Activated CD4-positive, alpha-beta memory T cell treated with anti-CD3 and anti-CD28 coated beads for 36 hours (primary cell): Measurements from ENCODE around the gene RPS25. TPM values are rescaled to one million over a fixed set of nuclear protein-coding genes. Genes with fewer than 3 reads are reported as not detected.

Experiments
- microRNA-seq: library from miRNA; unstranded; fragments of <30 nt; microRNA quantifications from one replicate; pipeline ENCODE4 v1.2.0, GENCODE V29; 2022; ENCODE audit warnings: borderline number of aligned reads, borderline microRNAs expressed, borderline replicate concordance
- total RNA-seq, 2 experiments: library from RNA; stranded (reverse); gene quantifications; one replicate each; pipeline ENCODE4 v1.2.3, GENCODE V29; 2021

Gene RPS25
- total RNA-seq, 2 experiments from 2014 or later = 1,852 to 1,922 TPM

Small RNA genes lying within 50 kb of the gene (microRNA-seq; reads per million reads assigned to microRNA genes)
- gene MIR3656 = not detected

Other genes with a start within 250 kb of the RPS25 start
- gene DDX6, start 227.2 kb downstream of the RPS25 start, total RNA-seq = 100 to 1,000 TPM; 175 to 180 TPM
- 10 to 100 TPM; 28.0 to 28.3 TPM for gene CXCR5, start 134.5 kb downstream of the RPS25 start, total RNA-seq
- 10 to 100 TPM; 28.2 to 31.8 TPM for gene BCL9L, start 92.4 kb downstream of the RPS25 start, total RNA-seq
- gene UPK2, start 62.0 kb downstream of the RPS25 start, total RNA-seq = not detected
- gene FOXR1, start 46.6 kb downstream of the RPS25 start, total RNA-seq = not detected
- 10 to 100 TPM; 21.4 to 22.3 TPM for gene CENATAC, start 20.2 kb downstream of the RPS25 start, total RNA-seq
- 10 to 100 TPM; 86.4 to 87.8 TPM for gene TRAPPC4, start 423 bp upstream of the RPS25 start, total RNA-seq
- 10 to 100 TPM; 33.4 to 37.0 TPM for gene SLC37A4, start 12.5 kb upstream of the RPS25 start, total RNA-seq
- gene HYOU1, start 38.9 kb upstream of the RPS25 start, total RNA-seq = 100 to 1,000 TPM; 127 to 136 TPM
- gene VPS11, start 49.5 kb upstream of the RPS25 start, total RNA-seq = 10 to 100 TPM; 19.2 to 21.1 TPM
- 10 to 100 TPM; 31.2 to 33.8 TPM for gene HMBS, start 66.5 kb upstream of the RPS25 start, total RNA-seq
- gene DPAGT1, start 83.5 kb upstream of the RPS25 start, total RNA-seq = 10 to 100 TPM; 64.4 to 66.9 TPM
- 10 to 100 TPM; 23.6 to 25.2 TPM for gene C2CD2L, start 89.0 kb upstream of the RPS25 start, total RNA-seq
- gene HINFP, start 103.2 kb upstream of the RPS25 start, total RNA-seq = 10 to 100 TPM; 22.3 to 24.3 TPM
- not detected for gene ABCG4, start 130.7 kb upstream of the RPS25 start, total RNA-seq
- 10 to 100 TPM; 18.4 to 18.7 TPM for gene NLRX1, start 150.4 kb upstream of the RPS25 start, total RNA-seq
- gene NHERF4, start 167.1 kb upstream of the RPS25 start, total RNA-seq = under 1 TPM in 1 of 2 experiments, not detected in 1; 0.36 TPM
- gene CBL, start 188.0 kb upstream of the RPS25 start, total RNA-seq = 10 to 100 TPM; 30.8 to 31.2 TPM